AG10803 (cell line): Measurements from ENCODE around the gene LHFPL6.

ENCODE experiments used
- DNase-seq: peaks from one replicate; pipeline ENCODE4 v3.0.0; 2010; ENCODE audit warnings: low read depth
- H3K4me3 ChIP-seq: 2 replicates; pipeline ENCODE4 v1.5.1; 2011; ENCODE audit warnings: mild to moderate bottlenecking, low read length, control low read depth
- CTCF ChIP-seq: conservative IDR thresholded peaks from 2 replicates; pipeline ENCODE4 v1.5.1; 2011; ENCODE audit warnings: mild to moderate bottlenecking, low read length, control low read depth, inconsistent platforms

Gene LHFPL6

GRCh38 chr13:39381456-39381855 lies 221.5 kb downstream of the LHFPL6 start:
- no peak for DNase-seq
- no peak for TF ChIP-seq CTCF
- no peak overlapping the region for H3K4me3 ChIP-seq

GRCh38 chr13:39379667-39380655 lies 223.0 kb downstream of the LHFPL6 start:
- H3K4me3 ChIP-seq, result no peak overlapping the region
- peak; percentile 20 for DNase-seq
- TF ChIP-seq CTCF, result no peak

- H3K4me3 ChIP-seq, result no peak overlapping the region
- DNase-seq, result no peak
- TF ChIP-seq CTCF, result no peak
Observed at GRCh38 chr13:39379118-39379517, 223.9 kb downstream of the LHFPL6 start.

- DNase-seq, result no peak
- H3K4me3 ChIP-seq, result no peak overlapping the region
- no peak for TF ChIP-seq CTCF
Observed at GRCh38 chr13:39378306-39378705, 224.7 kb downstream of the LHFPL6 start.

GRCh38 chr13:39377699-39378098 lies 225.3 kb downstream of the LHFPL6 start:
- no peak overlapping the region for H3K4me3 ChIP-seq
- DNase-seq, result no peak
- TF ChIP-seq CTCF, result no peak

GRCh38 chr13:39376076-39376475 lies 226.9 kb downstream of the LHFPL6 start:
- no peak for DNase-seq
- TF ChIP-seq CTCF, result no peak

GRCh38 chr13:39375601-39376000 lies 227.4 kb downstream of the LHFPL6 start:
- no peak for TF ChIP-seq CTCF
- no peak for DNase-seq

More at GRCh38 chr13:39376076-39376475, 226.9 kb downstream of the LHFPL6 start:
- H3K4me3 ChIP-seq, result no peak overlapping the region

More at GRCh38 chr13:39375601-39376000, 227.4 kb downstream of the LHFPL6 start:
- H3K4me3 ChIP-seq, result no peak overlapping the region
